Activated CD8-positive, alpha-beta T cell treated with anti-CD3 and anti-CD28 coated beads for 36 hours (primary cell): ENCODE data around the gene ARHGAP44. TPM values are rescaled to one million over a fixed set of nuclear protein-coding genes. Genes with fewer than 3 reads are reported as not detected.

ENCODE experiments used
- ATAC-seq: fragments of 200-7000 bp; cut with Tn5 transposase; one replicate; pipeline ENCODE4 v1.10.0; 2021; ENCODE audit warnings: mild to moderate bottlenecking, moderate library complexity
- CTCF ChIA-PET: fragments of 350-600 bp; sonication (Branson Sonifier 250); formaldehyde crosslinking; loops from one replicate; lab custom pipeline; 2021; ENCODE audit warnings: antibody characterized with exemption; lab: Charles Lee
- POLR2A ChIA-PET: fragments of 350-600 bp; sonication (Branson Sonifier 250); formaldehyde crosslinking; loops from one replicate; lab custom pipeline; 2021; ENCODE audit warnings: antibody characterized with exemption; lab: Charles Lee
- DNase-seq: peaks from one replicate; pipeline ENCODE4 v3.0.0-alpha.2; 2020
- H3K27ac Mint-ChIP-seq: one replicate; pipeline ENCODE4 v1.8.0; 2021; ENCODE audit warnings: mild to moderate bottlenecking, mixed read lengths
- H3K27me3 Mint-ChIP-seq: one replicate; pipeline ENCODE4 v1.8.0; 2021; ENCODE audit warnings: mixed read lengths
- H3K36me3 Mint-ChIP-seq: one replicate; pipeline ENCODE4 v1.8.0; 2021; ENCODE audit warnings: low read depth, mixed read lengths
- H3K4me1 Mint-ChIP-seq: one replicate; pipeline ENCODE4 v1.8.0; 2021; ENCODE audit warnings: low read depth, mixed read lengths
- H3K4me3 Mint-ChIP-seq: one replicate; pipeline ENCODE4 v1.8.0; 2021; ENCODE audit warnings: mild to moderate bottlenecking, moderate library complexity, mixed read lengths
- H3K9me3 Mint-ChIP-seq: one replicate; pipeline ENCODE4 v1.8.0; 2021; ENCODE audit warnings: mixed read lengths
- CTCF ChIP-seq: fragments of 200-600 bp; IDR thresholded peaks from one replicate; pipeline ENCODE4 v1.8.0; 2022; ENCODE audit warnings: antibody characterized with exemption, mild to moderate bottlenecking
- intact Hi-C: fragments of 100-400 bp; cut with micrococcal nuclease; formaldehyde crosslinking; loops from one replicate; pipeline ENCODE4 v1.10.0; 2022
- total RNA-seq, 2 experiments: library from RNA; stranded (reverse); gene quantifications; one replicate each; pipeline ENCODE4 v1.2.3, GENCODE V29; 2021

Gene ARHGAP44
- total RNA-seq, 2 experiments from 2014 or later, result 0.22 to 0.50 TPM

DNA sequence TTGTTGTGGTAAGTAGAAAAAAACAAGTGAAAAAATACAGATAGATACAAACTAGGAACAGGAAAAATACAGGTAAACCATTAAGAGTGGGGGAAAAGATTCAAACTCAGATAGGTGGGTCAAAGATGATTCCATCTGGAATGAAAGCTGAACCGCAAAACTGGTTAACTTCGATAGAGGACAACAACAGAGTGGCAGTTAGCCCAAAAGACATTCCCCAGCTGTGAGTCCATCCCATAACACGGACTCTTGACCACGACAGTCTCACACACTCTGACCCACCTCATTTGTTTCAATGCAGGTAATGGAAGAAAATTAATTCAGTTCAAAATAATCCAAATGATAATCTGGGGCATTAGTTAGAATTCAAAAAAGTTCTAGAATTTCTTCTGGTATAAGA is 215.0 kb downstream of the ARHGAP44 start:
- ChIA-PET CTCF (interaction anchor here (0.9 to 2.9 kb wide), 7 partner anchors 14 to 54 kb away, joined by 3 to 10 read pairs (median 5); partner anchors contain the start of gene ELAC2), POLR2A (interaction anchor here (3.1 kb wide), 1 partner anchor 14 kb away, joined by 11 read pairs; the partner anchor contains the start of gene ELAC2)
- Mint-ChIP-seq H3K36me3 (peaks cover 26% of the 10 kb centered on the region), H3K4me3 (no peak overlapping the region), H3K4me1 (peaks cover 3% of the 10 kb centered on the region), H3K27me3 (no peaks in the 10 kb centered on the region), H3K9me3 (no peaks in the 10 kb centered on the region), H3K27ac (no peak overlapping the region)
- DNase-seq (no peak), ATAC-seq (no peak)
- no peak for TF ChIP-seq CTCF
- intact Hi-C loops, result no loop called here

DNA sequence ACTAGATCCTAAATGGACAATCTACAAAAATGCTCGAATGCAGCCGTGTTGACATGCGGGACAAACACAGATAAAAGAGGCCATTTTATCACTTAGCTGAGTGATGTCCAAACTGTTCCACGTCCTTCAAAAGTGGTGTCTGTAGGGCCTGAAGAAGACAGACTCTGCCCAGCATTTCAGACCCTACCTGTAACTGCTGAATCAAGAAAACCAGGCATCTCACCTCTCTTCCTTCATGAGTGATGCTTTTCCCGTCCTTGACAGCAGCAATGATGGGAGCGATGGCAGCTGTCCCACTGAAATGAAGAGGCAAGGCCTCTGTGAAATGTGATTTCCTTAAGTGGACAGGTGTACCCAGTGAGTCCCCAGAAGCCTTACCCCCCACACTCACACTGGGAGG is 216.2 kb downstream of the ARHGAP44 start:
- H3K36me3 Mint-ChIP-seq, result peaks cover 25% of the 10 kb centered on the region
- no peak overlapping the region for H3K4me3 Mint-ChIP-seq
- no peaks in the 10 kb centered on the region for H3K9me3 Mint-ChIP-seq
- ChIA-PET POLR2A (interaction anchor here (3.1 kb wide), 1 partner anchor 13 kb away, joined by 11 read pairs; the partner anchor contains the start of gene ELAC2), CTCF (interaction anchor here (0.6 to 2.0 kb wide), 4 partner anchors 12 to 18 kb away, joined by 3 to 7 read pairs (median 4); partner anchors contain the start of gene ELAC2)
- H3K27ac Mint-ChIP-seq, result no peak overlapping the region
- intact Hi-C loops, result no loop called here
- no peak for TF ChIP-seq CTCF
- peaks cover 4% of the 10 kb centered on the region for H3K4me1 Mint-ChIP-seq
- ATAC-seq (no peak), DNase-seq (no peak)
- no peaks in the 10 kb centered on the region for H3K27me3 Mint-ChIP-seq

- Mint-ChIP-seq H3K9me3 (no peaks in the 10 kb centered on the region), H3K27ac (no peak overlapping the region), H3K36me3 (peaks cover 44% of the 10 kb centered on the region), H3K27me3 (no peaks in the 10 kb centered on the region), H3K4me3 (no peak overlapping the region), H3K4me1 (peaks cover 7% of the 10 kb centered on the region)
- POLR2A ChIA-PET, result interaction anchor here (1.9 to 2.2 kb wide), 2 partner anchors 9 to 11 kb away, joined by 6 to 7 read pairs; partner anchors contain the start of gene ELAC2
- ATAC-seq, result no peak
- TF ChIP-seq CTCF, result no peak
- intact Hi-C loops, result no loop called here
- CTCF ChIA-PET, result interaction anchor here (1.0 to 2.5 kb wide), 2 partner anchors 10 to 22 kb away, joined by 3 to 25 read pairs; no protein-coding TSS in a partner anchor
- no peak for DNase-seq
Measured at GRCh38 chr17:13008461-13008860, 219.2 kb downstream of the ARHGAP44 start.

DNA sequence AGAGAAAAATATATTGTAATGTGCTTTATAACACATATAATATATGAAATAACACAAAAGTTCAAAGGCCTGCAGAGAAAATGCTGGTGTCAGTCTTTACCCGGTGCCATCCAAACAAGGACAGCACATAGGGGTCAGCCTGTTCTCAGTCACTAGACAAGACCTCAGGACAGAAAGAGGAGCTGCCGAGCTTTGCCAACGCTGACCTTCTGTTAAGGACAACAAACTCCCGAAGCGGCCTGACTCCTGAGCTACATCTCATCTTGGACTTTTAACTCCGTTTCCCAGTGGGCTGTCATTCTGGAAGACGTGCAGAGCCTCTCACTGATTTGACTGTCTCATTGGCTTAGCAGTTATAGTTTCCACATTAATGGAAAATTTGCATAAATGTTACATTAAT is 221.7 kb downstream of the ARHGAP44 start:
- intact Hi-C loops, result no loop called here
- DNase-seq (no peak), ATAC-seq (no peak)
- ChIA-PET POLR2A (interaction anchor here (1.4 to 1.5 kb wide), 2 partner anchors 9 to 12 kb away, joined by 3 read pairs; no protein-coding TSS in a partner anchor), CTCF (interaction anchor here (1.1 to 1.3 kb wide), 2 partner anchors 9 to 19 kb away, joined by 3 to 5 read pairs; no protein-coding TSS in a partner anchor)
- Mint-ChIP-seq H3K9me3 (no peaks in the 10 kb centered on the region), H3K36me3 (peaks cover 58% of the 10 kb centered on the region), H3K4me1 (peaks cover 24% of the 10 kb centered on the region), H3K27me3 (no peaks in the 10 kb centered on the region), H3K27ac (no peak overlapping the region), H3K4me3 (no peak overlapping the region)
- no peak for TF ChIP-seq CTCF

- H3K27me3 Mint-ChIP-seq, result no peaks in the 10 kb centered on the region
Measured at GRCh38 chr17:13014801-13015200, 225.5 kb downstream of the ARHGAP44 start.

More at GRCh38 chr17:13014801-13015200, 225.5 kb downstream of the ARHGAP44 start:
- DNase-seq, result no peak
- ATAC-seq, result no peak
- ChIA-PET CTCF (interaction anchor here (3.0 to 11.3 kb wide), 2 partner anchors 12 to 17 kb away, joined by 11 to 214 read pairs; no protein-coding TSS in a partner anchor), POLR2A (no interaction called here)
- H3K27ac Mint-ChIP-seq, result no peak overlapping the region
- no peak overlapping the region for H3K4me3 Mint-ChIP-seq
- H3K36me3 Mint-ChIP-seq, result peaks cover 58% of the 10 kb centered on the region
- no peak for TF ChIP-seq CTCF
- no peaks in the 10 kb centered on the region for H3K9me3 Mint-ChIP-seq
- H3K4me1 Mint-ChIP-seq, result peaks cover 34% of the 10 kb centered on the region
- intact Hi-C loops, result no loop called here
